Stimulated activated CD8-positive, alpha-beta memory T cell treated with anti-CD3 and anti-CD28 coated beads, Interleukin-15, amount 100 ng/mL, for 4 hours (primary cell): ENCODE results near the gene DGAT2L6.

ENCODE experiments used
- DNase-seq, 2 donors: peaks; one replicate each; pipeline ENCODE4 v3.0.0-alpha.2; 2020; ENCODE audit warnings: low read depth in 2 of 2

Gene DGAT2L6, protein sequence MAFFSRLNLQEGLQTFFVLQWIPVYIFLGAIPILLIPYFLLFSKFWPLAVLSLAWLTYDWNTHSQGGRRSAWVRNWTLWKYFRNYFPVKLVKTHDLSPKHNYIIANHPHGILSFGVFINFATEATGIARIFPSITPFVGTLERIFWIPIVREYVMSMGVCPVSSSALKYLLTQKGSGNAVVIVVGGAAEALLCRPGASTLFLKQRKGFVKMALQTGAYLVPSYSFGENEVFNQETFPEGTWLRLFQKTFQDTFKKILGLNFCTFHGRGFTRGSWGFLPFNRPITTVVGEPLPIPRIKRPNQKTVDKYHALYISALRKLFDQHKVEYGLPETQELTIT

DNA sequence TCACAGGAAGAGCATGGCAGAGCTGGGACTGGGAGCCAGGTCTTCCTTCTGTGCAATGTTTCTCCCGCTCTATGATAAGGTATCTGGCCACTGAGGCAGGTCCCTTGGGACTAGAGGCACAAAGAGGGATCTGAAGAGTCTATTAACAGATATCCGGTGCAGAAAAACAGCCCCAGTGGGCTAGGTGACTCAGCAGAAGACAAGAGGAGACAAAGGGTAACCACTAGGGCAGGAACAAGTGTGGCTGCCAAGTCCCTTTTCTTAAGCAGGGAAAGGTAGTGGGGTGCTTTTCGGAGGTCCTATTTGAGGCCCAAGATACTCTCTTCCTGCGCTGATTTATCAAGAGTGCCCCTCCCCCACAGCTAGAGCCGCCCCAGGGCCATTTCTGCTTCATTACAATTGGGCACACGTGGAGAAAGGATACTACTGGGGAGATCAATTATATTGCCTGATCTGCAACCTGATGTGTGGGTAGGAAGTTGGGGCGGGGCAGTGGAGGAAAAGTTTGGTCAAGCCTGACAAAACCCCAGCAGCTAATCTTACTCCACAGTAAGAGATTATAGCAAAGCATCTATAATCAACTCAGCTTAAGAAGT is at the start of gene DGAT2L6:
Gene DGAT2L6 (plus strand): TSS at position 546 of the 596 bp plus-strand sequence. CDS start 100 bp downstream, outside the sequence.
- DNase-seq = no peak

DNA sequence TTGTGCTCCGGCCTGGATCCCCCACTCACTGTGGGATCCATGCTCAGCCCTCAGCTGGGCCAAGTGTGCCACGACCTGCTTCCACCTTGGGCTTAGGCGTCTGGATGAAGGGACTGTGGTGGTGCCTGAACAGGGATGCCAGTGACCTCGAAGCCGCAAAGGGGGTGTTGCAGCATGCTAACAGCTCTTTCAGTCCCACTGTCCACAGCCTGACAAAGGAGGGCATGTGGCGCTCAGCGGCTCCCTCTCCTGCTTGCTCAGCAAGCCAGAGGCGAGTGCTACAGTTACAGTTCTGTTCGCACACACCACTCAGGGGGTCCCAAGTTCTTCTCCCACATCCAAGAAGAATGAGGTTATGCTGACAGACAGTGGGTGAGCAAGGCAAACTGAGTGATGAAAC is 49.2 kb upstream of the DGAT2L6 start:
- no peak for DNase-seq

DNA sequence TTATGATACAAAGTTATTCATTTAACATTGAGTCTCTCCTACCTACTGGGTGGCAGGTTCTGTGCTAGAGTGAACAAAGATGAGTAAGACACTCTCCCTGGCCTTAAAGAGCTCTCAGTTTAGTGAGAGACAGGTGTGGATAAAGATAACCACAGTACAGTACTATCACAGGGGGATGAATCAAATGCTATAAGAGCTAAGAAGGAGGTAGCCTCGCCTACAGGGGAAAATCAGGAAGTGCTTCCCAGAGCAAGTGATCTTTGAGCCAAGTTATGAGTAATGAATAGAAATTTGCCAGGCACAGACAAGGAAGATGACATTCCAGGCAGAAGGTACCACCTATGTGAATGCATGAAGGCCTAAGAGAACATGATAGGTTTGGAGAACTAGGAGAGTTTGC is 47.5 kb upstream of the DGAT2L6 start:
- DNase-seq = no peak

DNA sequence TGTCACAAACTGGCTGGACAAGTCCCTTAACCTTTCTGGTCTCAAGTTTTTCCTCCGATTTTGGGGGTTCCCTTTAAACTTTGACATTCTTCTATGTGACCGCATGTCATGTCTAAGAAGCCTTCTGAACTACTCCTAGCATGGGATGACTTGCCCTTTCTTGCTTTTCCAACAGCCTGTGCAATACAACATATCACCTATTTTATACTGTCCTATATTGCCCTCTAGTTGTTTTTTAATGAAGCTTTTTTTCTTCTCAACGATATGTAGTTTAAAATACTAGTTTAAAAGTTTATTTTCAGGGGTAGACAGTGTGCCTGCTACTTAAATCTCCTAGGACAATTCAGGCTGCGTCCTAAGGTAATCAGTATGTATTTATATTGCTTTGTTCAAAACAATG is 45.1 kb upstream of the DGAT2L6 start:
- no peak for DNase-seq

DNA sequence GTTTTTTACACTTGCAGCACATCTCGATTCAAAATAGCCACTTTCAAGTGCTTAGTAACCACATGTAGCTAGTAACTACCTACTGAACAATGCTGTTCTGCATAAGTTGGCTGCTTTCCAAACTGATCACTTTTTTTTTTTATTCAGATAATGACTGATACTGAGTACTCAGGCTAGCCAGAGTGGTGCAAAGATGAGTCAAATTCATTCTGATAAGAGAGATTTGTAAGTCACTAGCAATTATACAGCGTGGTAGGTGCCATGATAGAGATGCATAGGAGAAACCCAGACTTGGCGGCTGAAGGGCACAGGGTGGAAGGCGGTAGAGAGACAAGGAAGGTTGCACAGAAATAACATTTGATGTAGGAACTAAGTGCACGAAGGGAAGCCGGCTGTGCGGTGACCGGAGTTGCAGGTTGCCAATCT is 44.4 kb upstream of the DGAT2L6 start:
- DNase-seq = no peak

DNA sequence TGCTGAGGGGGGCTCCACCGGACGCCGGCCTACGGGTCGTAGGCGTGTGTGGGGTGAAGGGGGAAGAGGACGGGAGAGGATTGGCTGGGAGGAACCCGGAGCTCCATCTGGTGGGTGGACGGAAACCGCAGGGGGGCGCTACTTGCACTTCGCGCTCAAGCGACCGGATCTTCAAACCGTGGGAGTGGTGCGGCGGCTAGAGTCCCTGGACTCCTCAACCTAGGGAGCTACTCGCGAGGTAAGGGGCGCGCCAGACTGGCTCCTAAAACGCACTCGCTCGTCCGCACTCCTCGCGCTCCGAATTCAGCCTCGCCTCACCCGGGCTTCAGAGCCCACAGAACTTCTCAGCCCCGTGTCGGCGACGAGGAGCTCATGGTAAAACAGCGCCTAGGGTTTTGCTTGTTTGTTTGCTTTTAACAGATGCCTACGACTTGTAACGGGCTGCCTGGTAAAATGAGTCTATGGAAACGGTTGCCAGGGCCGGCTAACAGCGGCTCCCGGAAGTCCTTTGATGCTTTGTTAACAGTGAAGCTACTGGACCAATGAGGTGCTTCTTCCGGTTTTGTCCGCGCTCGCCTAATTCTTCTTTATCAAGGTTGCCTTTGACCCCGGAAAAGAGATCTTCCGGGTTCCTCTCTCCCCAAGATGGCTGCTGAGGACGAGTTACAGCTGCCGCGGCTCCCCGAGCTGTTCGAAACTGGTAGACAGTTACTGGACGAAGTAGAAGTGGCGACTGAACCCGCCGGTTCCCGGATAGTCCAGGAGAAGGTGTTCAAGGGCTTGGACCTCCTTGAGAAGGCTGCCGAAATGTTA is 43.8 kb upstream of the DGAT2L6 start, which contains the start of gene IGBP1:
Gene IGBP1 (plus strand): TSS at position 145 of the 813 bp plus-strand sequence. CDS start 501 bp downstream, at position 646.
- DNase-seq = peak; percentile 37 to 63

DNA sequence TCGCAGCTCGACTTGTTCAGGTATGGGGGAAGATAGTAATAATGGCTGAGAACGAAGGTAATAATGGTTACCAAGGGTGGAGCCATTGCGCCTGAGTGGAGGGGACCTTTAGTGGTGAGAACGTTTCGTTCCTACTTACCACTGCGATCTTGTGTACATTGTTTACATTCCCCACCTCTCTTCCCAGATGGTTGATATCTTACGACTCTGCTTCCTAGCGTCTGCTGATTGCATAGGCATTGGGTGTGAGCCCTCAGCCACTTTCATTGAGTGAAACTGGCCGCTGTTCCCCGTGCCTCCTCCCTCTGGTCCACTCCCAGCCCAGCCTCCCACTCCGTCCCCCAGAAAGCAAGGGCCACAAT is 43.2 kb upstream of the DGAT2L6 start:
- no peak for DNase-seq

DNA sequence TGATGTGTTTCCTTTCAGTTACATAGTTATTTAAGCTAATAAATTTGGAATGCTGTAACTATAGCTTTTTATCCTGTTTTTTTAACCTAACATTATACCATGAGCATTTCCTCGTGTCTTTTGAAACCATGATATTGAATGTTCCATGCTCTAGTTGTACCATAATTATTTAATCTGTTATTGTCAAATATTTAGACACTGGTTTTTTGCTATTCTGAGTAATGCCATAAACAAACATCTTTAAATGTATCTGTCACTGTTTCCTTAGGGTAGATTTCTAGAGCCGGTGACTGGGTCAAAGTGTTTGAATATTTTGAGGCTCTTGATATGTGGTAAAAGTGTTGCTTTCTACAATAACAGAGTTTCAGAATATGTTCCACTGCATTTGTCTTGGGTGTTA is 38.7 kb upstream of the DGAT2L6 start:
- no peak for DNase-seq

DNA sequence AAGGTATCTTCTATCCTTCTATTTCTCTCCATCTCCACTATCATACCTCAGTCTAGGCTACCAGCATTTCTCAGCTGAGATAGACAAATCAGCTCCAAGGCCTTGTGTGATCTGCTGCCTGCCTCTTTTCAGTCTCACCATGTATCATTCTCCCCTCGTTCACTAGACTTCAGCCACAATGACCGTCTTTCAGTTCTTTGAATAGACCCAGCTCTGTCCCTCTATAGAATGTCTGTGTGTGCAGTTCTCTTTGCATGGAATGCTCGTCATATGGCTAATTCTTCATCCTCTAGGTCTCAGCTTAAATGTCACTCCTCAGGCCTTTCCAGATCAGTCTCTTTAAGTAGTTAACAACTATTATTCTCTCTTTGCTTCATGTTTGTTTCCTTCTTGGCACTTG is 37.5 kb upstream of the DGAT2L6 start:
- no peak for DNase-seq

DNA sequence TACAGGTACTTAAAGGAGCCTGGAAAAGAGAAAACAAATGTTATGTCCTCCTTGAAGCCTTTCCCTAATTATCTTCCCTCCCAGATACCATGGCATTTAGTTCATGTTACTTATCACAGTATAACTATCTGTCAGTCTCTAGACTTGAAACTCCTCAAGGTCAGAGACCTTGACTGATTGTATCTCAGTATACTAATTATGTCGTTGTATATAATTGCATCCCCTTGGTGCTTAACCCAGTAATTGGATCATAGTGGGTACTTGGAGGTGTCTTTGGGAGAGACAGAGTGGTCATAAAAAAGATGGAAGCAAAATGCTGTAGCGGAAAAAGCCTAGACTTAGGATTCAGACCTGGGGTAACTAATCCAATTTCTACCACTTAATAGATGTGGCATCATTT is 35.9 kb upstream of the DGAT2L6 start:
- DNase-seq = no peak

DNA sequence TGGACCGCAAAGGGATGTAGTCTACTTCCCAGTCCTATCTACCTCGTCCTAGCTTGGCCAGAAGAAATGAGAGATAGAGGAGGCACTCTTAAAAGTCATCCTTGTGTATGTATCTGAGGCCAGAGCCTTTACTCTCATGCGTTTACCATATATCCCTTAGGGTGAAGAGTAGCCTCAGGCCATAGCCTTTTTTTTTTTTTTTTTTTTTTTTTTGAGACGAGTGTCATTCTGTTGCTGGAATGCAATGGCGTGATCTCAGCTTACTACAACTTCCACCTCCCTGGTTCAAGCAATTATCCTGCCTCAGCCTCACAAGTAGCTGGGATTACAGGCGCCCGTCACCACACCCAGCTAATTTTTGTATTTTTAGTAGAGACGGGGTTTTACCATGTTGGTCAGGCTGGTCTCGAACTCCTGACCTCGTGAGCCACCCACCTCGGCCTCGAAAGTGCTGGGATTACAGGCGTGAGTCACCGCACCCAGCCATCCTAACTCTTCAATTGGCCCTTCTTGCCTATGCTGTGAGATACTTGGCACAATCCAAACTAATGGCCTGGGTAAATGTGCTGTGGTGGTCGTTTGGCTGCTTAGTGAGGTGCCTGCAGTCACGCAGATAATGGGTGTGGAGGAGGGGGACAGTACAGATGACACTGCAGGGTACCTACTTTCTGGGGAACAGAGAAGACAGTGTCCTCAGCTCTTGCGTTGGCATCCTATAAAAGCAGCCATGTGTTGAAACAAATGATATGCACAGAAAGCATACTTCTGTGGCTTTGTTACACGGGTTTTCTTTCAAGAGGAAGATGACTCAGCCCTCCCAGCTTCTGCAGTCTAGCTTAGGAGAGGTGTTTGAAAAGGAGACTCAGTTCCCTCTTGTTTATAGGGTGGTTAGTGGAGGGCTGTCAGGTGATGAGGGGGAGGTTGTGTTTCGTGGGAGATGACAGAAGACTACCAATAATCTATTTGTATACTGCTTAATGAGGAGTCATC is 10.4 kb upstream of the DGAT2L6 start:
- DNase-seq = no peak

DNA sequence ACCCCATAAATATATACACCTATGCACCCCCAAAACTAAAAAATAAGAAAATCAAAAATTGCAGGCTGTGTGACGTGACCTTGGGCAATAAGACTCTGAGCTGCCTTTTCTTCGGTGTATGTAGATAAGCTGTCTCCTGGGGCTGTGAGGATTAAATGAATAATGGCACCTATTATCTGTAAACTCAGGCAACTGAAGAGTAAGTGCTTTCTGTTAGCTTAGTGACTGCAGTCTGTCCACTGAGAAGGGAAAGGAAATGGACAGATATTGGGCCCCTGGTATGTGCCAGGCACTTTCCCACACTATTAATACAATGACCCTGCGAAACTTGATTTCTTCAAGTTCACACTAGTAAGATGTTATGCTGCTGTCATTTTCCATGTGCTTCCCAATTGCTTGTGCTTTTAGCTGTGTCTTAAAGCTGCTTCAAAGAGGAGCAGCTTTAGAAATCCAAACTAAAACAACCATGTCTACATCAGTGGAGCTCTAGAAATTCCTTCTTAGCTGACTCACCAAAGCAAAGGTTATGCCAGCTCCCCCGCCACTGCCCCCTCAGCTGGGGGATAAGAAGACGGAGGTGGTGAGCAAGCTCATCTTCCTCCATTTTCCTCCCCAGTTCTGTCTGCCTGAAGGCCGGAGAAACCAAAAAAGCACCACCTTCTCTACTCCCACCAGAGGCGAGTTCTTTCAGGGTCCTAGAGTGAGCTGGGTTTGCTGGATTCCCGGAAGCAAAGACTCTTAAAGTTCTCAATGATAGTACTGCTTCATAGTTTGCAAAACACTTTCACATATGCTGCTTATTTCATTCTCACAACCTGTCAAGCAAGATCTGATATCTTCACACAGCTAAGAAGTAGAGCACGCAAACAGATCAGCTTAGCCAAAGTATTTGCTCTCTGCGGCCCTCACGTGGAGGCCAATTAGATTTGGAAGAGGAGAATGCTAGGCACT is 8.8 kb upstream of the DGAT2L6 start:
- no peak for DNase-seq

DNA sequence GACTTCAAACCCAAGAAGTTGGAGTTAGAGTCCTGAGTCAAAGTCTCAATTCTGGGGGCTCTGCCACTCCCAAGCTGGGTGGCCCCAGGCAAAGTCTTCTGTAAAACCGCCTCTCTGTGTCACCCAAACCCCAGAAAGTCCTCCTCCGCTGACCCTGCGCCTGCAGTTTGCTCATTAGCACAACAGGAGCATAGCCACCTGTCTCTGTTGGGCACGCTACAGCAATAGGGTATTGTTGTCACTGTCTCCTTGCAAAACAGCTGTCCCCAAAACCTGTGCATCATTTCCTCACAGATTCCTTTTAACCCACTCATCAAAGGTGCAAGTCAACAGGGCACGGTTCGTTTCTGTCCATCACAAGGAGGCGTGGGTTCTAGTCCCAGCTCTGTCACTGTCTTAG is 8.0 kb upstream of the DGAT2L6 start:
- no peak for DNase-seq

DNA sequence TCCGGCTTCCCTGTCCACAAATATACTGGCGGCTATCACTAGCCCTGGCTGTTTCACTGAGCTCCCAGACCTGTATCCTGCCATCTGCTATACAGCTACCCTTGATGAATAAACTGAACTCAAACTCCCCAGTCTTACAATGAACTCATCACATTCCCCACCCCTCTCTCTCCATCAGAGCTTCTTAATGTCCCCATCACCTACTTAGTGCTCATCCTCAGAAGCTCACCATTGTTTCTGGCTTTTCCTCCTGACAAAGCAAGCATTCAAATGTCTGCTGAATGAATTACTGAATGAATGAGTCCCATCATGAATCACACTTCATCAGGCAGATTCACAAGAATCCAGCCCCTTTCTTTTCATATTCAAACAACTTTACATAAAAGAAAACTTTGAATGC is 5.7 kb upstream of the DGAT2L6 start:
- DNase-seq = no peak

DNA sequence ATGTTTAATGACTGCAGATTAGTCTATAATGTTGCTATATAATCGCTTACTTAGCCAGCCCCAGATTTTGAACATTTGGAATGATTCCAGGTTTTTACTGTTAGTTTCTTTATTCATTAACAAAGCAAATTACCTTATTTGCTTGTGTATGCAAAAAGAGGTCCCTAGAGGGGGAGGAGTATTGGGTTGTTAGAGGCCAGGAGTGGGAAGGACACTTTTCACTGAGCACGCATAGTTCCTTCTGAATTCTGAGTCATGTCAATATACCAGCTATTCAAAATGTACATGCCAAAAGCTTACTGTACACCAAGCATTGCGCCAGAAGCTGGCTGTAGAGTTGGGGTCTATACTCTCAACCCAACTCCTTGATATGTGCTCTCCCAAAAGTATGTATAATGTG is 5.1 kb upstream of the DGAT2L6 start:
- no peak for DNase-seq

DNA sequence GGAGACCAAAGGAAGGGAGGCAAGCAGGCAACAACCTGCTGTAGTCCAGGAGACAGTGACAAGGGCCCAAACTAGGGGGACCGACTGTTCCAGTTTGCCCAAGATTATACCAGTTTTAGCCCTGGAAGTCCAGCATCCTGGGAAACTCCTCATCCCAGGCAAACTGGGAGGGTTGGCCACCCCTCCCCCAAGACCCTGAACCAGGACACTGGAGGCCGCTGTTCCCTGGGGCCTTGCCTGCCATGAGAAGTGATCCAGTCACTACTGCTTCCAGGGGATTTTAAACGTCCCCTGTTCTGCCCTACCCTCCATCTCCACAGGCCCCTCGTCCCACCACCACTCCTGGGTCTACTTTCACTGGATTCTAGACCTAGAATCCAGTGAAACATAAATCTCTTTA is 4.3 kb upstream of the DGAT2L6 start:
- DNase-seq = no peak

DNA sequence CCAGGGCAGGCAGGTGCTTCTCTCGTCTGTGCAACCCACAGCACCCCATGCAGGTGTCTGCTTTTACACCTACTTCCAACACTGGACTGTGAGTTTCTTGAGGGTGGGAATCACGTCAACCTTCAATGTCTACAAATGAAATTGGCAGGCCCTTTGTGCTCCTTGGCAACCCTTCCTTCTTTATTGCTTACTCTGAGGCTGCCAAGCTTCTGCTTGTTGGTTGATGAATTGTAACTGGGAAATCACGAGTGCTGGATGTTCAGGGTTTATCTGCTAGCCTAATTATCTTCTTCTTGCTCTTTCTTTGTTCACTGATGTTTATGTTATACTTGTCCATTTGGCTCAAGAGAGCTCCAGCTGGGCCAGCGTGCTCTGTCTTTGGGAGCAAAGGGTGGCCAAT is 2.5 kb upstream of the DGAT2L6 start:
- no peak for DNase-seq

DNA sequence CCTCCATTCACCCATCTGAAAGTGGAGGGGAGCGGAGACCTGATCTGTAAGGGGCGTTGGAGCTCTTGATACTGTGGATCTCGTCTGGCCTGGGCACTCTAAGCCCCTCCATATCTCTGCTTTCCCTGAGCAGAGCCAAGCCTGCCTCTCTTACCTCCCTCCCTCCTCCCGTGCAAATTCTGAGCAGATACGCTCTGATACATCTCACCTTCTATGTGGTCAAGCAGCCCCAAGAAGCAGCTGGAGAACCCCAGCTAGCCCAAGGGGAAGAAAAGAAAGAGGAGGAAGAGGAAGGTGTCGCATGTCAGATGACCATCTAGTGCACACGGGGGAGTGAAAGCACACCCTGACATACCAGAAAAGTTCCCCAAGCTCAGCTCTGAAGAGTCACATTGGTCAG is 1.9 kb upstream of the DGAT2L6 start:
- DNase-seq = no peak

DNA sequence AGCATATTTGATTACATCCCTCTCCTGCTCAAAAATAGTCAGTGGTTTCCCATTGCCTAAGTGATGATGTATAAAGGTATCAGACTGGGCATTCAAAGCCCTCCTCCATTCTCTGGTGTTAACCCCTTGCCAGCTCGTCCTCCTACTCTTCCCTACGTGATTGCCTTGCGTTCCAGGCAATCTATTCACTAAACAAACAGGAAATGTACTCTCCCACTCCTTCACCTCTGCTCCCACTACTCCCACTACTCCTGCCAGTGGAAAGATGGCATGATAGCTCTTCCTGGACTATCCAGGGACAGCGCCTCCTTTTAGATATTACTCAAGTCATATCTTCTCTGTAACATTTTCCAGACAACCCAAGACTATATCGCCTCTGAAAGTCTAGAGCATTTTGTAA is 5.8 kb downstream of the DGAT2L6 start:
- no peak for DNase-seq

DNA sequence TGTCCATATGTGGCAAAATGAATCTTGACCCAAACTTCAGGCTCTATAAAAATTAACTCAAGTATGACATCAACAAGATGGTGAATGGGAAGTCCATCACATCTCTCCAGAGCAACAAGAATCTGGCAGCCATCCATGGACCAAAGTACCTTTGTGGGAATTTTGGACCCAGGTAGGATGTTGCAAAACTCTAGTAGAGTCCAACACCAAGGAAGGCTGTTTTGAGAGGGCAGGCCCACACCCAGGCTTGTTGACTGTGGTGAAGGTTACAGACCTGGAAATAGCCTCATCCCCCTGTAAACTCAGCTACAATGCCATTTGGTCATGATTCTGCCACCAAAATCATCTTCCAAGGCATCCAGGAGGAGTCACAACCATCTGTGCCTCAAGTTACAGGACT is 12.9 kb downstream of the DGAT2L6 start:
- DNase-seq = no peak
